Stimulated activated naive CD8-positive, alpha-beta T cell treated with anti-CD3 and anti-CD28 coated beads, Interleukin-15, amount 100 ng/mL, for 72 hours (primary cell): ENCODE data around the gene THOC6.

Experiments
- ATAC-seq: fragments of 150-1000 bp; cut with Tn5 transposase; 2 replicates; pipeline ENCODE4 v1.10.0; 2021; ENCODE audit warnings: mild to moderate bottlenecking, moderate library complexity
- DNase-seq, 2 donors: peaks; one replicate each; pipeline ENCODE4 v3.0.0; 2021 to 2022
- H3K27ac Mint-ChIP-seq, 2 donors: one replicate each; pipeline ENCODE4 v1.8.0; 2022; ENCODE audit warnings: mild to moderate bottlenecking in 2 of 2, mixed read lengths in 2 of 2, moderate library complexity in 2 of 2
- H3K27me3 Mint-ChIP-seq: one replicate; pipeline ENCODE4 v1.8.0; 2022; ENCODE audit warnings: mixed read lengths
- H3K4me1 Mint-ChIP-seq: one replicate; pipeline ENCODE4 v1.8.0; 2022; ENCODE audit warnings: mild to moderate bottlenecking, mixed read lengths
- H3K4me3 Mint-ChIP-seq, 2 donors: one replicate each; pipeline ENCODE4 v1.8.0; 2022; ENCODE audit warnings: mild to moderate bottlenecking in 2 of 2, mixed read lengths in 2 of 2, moderate library complexity in 1 of 2
- H3K9me3 Mint-ChIP-seq, 2 donors: one replicate each; pipeline ENCODE4 v1.8.0; 2022; ENCODE audit warnings: mixed read lengths in 2 of 2

THOC6 gene

GRCh38 chr16:3007059-3007956 lies 16.5 kb upstream of the THOC6 start:
- peaks cover 30% of the 10 kb centered on the region for H3K4me1 Mint-ChIP-seq
- peak overlapping the region in 1 of 2 donors; percentile 72 for H3K4me3 Mint-ChIP-seq
- no peak overlapping the region for H3K27ac Mint-ChIP-seq
- ATAC-seq (no peak), DNase-seq (no peak)
- H3K27me3 Mint-ChIP-seq = peaks cover 53% of the 10 kb centered on the region
- no peaks in the 10 kb centered on the region for H3K9me3 Mint-ChIP-seq

GRCh38 chr16:3007957-3008689 lies 15.7 kb upstream of the THOC6 start:
- H3K27ac Mint-ChIP-seq = peak overlapping the region; percentile 47 to 67
- H3K27me3 Mint-ChIP-seq = peaks cover 61% of the 10 kb centered on the region
- DNase-seq = no peak

GRCh38 chr16:3008690-3009037 lies 15.2 kb upstream of the THOC6 start:
- peaks cover 32% of the 10 kb centered on the region for H3K4me1 Mint-ChIP-seq
- DNase-seq (no peak), ATAC-seq (no peak)
- peaks cover 66% of the 10 kb centered on the region for H3K27me3 Mint-ChIP-seq
- H3K27ac Mint-ChIP-seq = peak overlapping the region in 1 of 2 donors; percentile 67
- H3K9me3 Mint-ChIP-seq = no peaks in the 10 kb centered on the region
- H3K4me3 Mint-ChIP-seq = peak overlapping the region in 1 of 2 donors; percentile 72

More at GRCh38 chr16:3007957-3008689, 15.7 kb upstream of the THOC6 start:
- peak overlapping the region; percentile 56 to 72 for H3K4me3 Mint-ChIP-seq
- ATAC-seq = no peak
- peaks cover 32% of the 10 kb centered on the region for H3K4me1 Mint-ChIP-seq
- no peaks in the 10 kb centered on the region for H3K9me3 Mint-ChIP-seq

- Mint-ChIP-seq H3K4me3 (no peak overlapping the region), H3K27me3 (peaks cover 74% of the 10 kb centered on the region)
Observed at GRCh38 chr16:3009568-3010390, 14.1 kb upstream of the THOC6 start.

GRCh38 chr16:3010510-3010909 lies 13.3 kb upstream of the THOC6 start:
- Mint-ChIP-seq H3K27me3 (peaks cover 69% of the 10 kb centered on the region), H3K4me3 (no peak overlapping the region), H3K9me3 (no peaks in the 10 kb centered on the region), H3K27ac (no peak overlapping the region), H3K4me1 (peaks cover 26% of the 10 kb centered on the region)
- DNase-seq = no peak
- no peak for ATAC-seq

More at GRCh38 chr16:3009568-3010390, 14.1 kb upstream of the THOC6 start:
- H3K9me3 Mint-ChIP-seq = no peaks in the 10 kb centered on the region
- peaks cover 29% of the 10 kb centered on the region for H3K4me1 Mint-ChIP-seq
- no peak overlapping the region for H3K27ac Mint-ChIP-seq
- no peak for DNase-seq
- no peak for ATAC-seq

GRCh38 chr16:3012246-3012645 lies 11.6 kb upstream of the THOC6 start:
- DNase-seq (no peak), ATAC-seq (peak; percentile 3)
- peaks cover 59% of the 10 kb centered on the region for H3K27me3 Mint-ChIP-seq
- no peaks in the 10 kb centered on the region for H3K9me3 Mint-ChIP-seq
- peak overlapping the region in 1 of 2 donors; percentile 41 for H3K4me3 Mint-ChIP-seq
- H3K4me1 Mint-ChIP-seq = peaks cover 22% of the 10 kb centered on the region
- no peak overlapping the region for H3K27ac Mint-ChIP-seq

GRCh38 chr16:3012828-3013420 lies 10.9 kb upstream of the THOC6 start, which contains the start of gene CLDN9:
TSS of gene CLDN9 (plus strand) at chr16:3012923. CDS start at chr16:3013363, 440 bp downstream.
- no peak for ATAC-seq
- no peak within 1 kb of the TSS for H3K27ac Mint-ChIP-seq
- no peaks in the 10 kb centered on the region for H3K9me3 Mint-ChIP-seq
- peaks cover 59% of the 10 kb centered on the region for H3K27me3 Mint-ChIP-seq
- no peak for DNase-seq
- peak within 1 kb of the TSS in 1 of 2 donors; percentile 41 for H3K4me3 Mint-ChIP-seq
- H3K4me1 Mint-ChIP-seq = peaks cover 17% of the 10 kb centered on the region

- no peak for DNase-seq
- peaks cover 59% of the 10 kb centered on the region for H3K27me3 Mint-ChIP-seq
- H3K9me3 Mint-ChIP-seq = no peaks in the 10 kb centered on the region
- H3K27ac Mint-ChIP-seq = no peak overlapping the region
- H3K4me1 Mint-ChIP-seq = peaks cover 17% of the 10 kb centered on the region
- ATAC-seq = no peak
- H3K4me3 Mint-ChIP-seq = no peak overlapping the region
Observed at GRCh38 chr16:3013491-3013951, 10.3 kb upstream of the THOC6 start.

- no peak overlapping the region for H3K27ac Mint-ChIP-seq
Observed at GRCh38 chr16:3013998-3014690, 9.7 kb upstream of the THOC6 start.

GRCh38 chr16:3014971-3015370 lies 8.9 kb upstream of the THOC6 start:
- Mint-ChIP-seq H3K27ac (no peak overlapping the region), H3K4me3 (no peak overlapping the region), H3K27me3 (peaks cover 68% of the 10 kb centered on the region), H3K4me1 (peaks cover 26% of the 10 kb centered on the region), H3K9me3 (no peaks in the 10 kb centered on the region)
- DNase-seq = no peak
- ATAC-seq = no peak

More at GRCh38 chr16:3013998-3014690, 9.7 kb upstream of the THOC6 start:
- peaks cover 62% of the 10 kb centered on the region for H3K27me3 Mint-ChIP-seq
- no peaks in the 10 kb centered on the region for H3K9me3 Mint-ChIP-seq
- ATAC-seq (no peak), DNase-seq (no peak)
- H3K4me3 Mint-ChIP-seq = no peak overlapping the region
- peaks cover 18% of the 10 kb centered on the region for H3K4me1 Mint-ChIP-seq

- H3K27me3 Mint-ChIP-seq = peaks cover 72% of the 10 kb centered on the region
- ATAC-seq = no peak
- no peaks in the 10 kb centered on the region for H3K9me3 Mint-ChIP-seq
- H3K4me3 Mint-ChIP-seq = no peak overlapping the region
- peaks cover 36% of the 10 kb centered on the region for H3K4me1 Mint-ChIP-seq
- no peak overlapping the region for H3K27ac Mint-ChIP-seq
- DNase-seq = no peak
Observed at GRCh38 chr16:3015865-3016521, 7.8 kb upstream of the THOC6 start.

- ATAC-seq (no peak), DNase-seq (no peak)
- no peak overlapping the region for H3K27ac Mint-ChIP-seq
- H3K27me3 Mint-ChIP-seq = peaks cover 59% of the 10 kb centered on the region
- peaks cover 48% of the 10 kb centered on the region for H3K4me1 Mint-ChIP-seq
- H3K9me3 Mint-ChIP-seq = no peaks in the 10 kb centered on the region
- no peak overlapping the region for H3K4me3 Mint-ChIP-seq
Observed at GRCh38 chr16:3017344-3017743, 6.5 kb upstream of the THOC6 start.

- ATAC-seq = no peak
- Mint-ChIP-seq H3K4me1 (peaks cover 52% of the 10 kb centered on the region), H3K4me3 (peak within 1 kb of the TSS in 1 of 2 donors; percentile 46), H3K27me3 (peaks cover 53% of the 10 kb centered on the region), H3K9me3 (no peaks in the 10 kb centered on the region), H3K27ac (no peak within 1 kb of the TSS)
- DNase-seq = peak; percentile 46 to 60
Observed at GRCh38 chr16:3017794-3018506, 5.9 kb upstream of the THOC6 start, which contains the start of gene CLDN6. TSS of gene CLDN6 (minus strand) at chr16:3018183. CDS start at chr16:3016021, 2,162 bp downstream.
